ENCODE data around the gene KRTAP12-2. TPM values are rescaled to one million over a fixed set of nuclear protein-coding genes. Genes with fewer than 3 reads are reported as not detected.
A peak's percentile ranks its signal among the peaks of the same experiment; 100 is the strongest.
"Not testable (repeated sequence)": the region's sequence is repeated elsewhere in the genome, so short reads cannot be mapped to it uniquely, and the experiment has no call there.

Gene KRTAP12-2
- total and polyA plus RNA-seq, 2 experiments from 2014 or later: not detected

- Histone ChIP-seq H3K9me3 (ENCODE audit: low read depth) (no peaks in the 10 kb centered on the region), H3K4me1 (ENCODE audit: low read depth) (no peaks in the 10 kb centered on the region), H3K36me3 (no peaks in the 10 kb centered on the region), H3K27me3 (no peaks in the 10 kb centered on the region), H3K4me3 (no peak within 1 kb of the TSS), H3K27ac (no peak within 1 kb of the TSS)
- no peak for TF ChIP-seq CTCF (IDR thresholded peaks at IDR 0.05; ENCODE audit: low read depth, low read length)
- DNase-seq (ENCODE audit: low read depth in 1 of 2, low spot score in 1 of 2): no peak
Measured at GRCh38 chr21:44637018-44637850, 29.5 kb downstream of the KRTAP12-2 start, which contains the start of gene KRTAP10-10. Gene KRTAP10-10 (plus strand): TSS chr21:44637356. CDS start chr21:44637418, 62 bp downstream.

- Histone ChIP-seq H3K4me1 (ENCODE audit: low read depth) (no peaks in the 10 kb centered on the region), H3K36me3 (no peaks in the 10 kb centered on the region), H3K27ac (no peak overlapping the region), H3K27me3 (no peaks in the 10 kb centered on the region), H3K4me3 (no peak overlapping the region), H3K9me3 (ENCODE audit: low read depth) (no peaks in the 10 kb centered on the region)
- no peak for DNase-seq (ENCODE audit: low read depth in 1 of 2, low spot score in 1 of 2)
- no peak for TF ChIP-seq CTCF (IDR thresholded peaks at IDR 0.05; ENCODE audit: low read depth, low read length)
Measured at GRCh38 chr21:44636209-44637017, 30.3 kb downstream of the KRTAP12-2 start.

GRCh38 chr21:44632067-44632466, 34.7 kb downstream of the KRTAP12-2 start:
- no peaks in the 10 kb centered on the region for H3K9me3 ChIP-seq (ENCODE audit: low read depth)
- no peak for TF ChIP-seq CTCF (IDR thresholded peaks at IDR 0.05; ENCODE audit: low read depth, low read length)
- H3K36me3 ChIP-seq: no peaks in the 10 kb centered on the region

GRCh38 chr21:44630440-44630839, 36.3 kb downstream of the KRTAP12-2 start:
- TF ChIP-seq CTCF (IDR thresholded peaks at IDR 0.05; ENCODE audit: low read depth, low read length): no peak
- DNase-seq (ENCODE audit: low read depth in 1 of 2, low spot score in 1 of 2): no peak

More at GRCh38 chr21:44632067-44632466, 34.7 kb downstream of the KRTAP12-2 start:
- Histone ChIP-seq H3K4me1 (ENCODE audit: low read depth) (no peaks in the 10 kb centered on the region), H3K4me3 (no peak overlapping the region), H3K27ac (no peak overlapping the region), H3K27me3 (no peaks in the 10 kb centered on the region)
- no peak for DNase-seq (ENCODE audit: low read depth in 1 of 2, low spot score in 1 of 2)

GRCh38 chr21:44628707-44629391, 37.9 kb downstream of the KRTAP12-2 start:
- Histone ChIP-seq H3K4me3 (no peak overlapping the region), H3K9me3 (ENCODE audit: low read depth) (no peaks in the 10 kb centered on the region), H3K27ac (no peak overlapping the region), H3K27me3 (no peaks in the 10 kb centered on the region), H3K4me1 (ENCODE audit: low read depth) (no peaks in the 10 kb centered on the region), H3K36me3 (no peaks in the 10 kb centered on the region)
- peak in 1 of 2 donors; percentile 27 for DNase-seq (ENCODE audit: low read depth in 1 of 2, low spot score in 1 of 2)
- no peak for TF ChIP-seq CTCF (IDR thresholded peaks at IDR 0.05; ENCODE audit: low read depth, low read length)

More at GRCh38 chr21:44630440-44630839, 36.3 kb downstream of the KRTAP12-2 start:
- H3K9me3 ChIP-seq (ENCODE audit: low read depth): no peaks in the 10 kb centered on the region
- no peak overlapping the region for H3K27ac ChIP-seq
- no peaks in the 10 kb centered on the region for H3K36me3 ChIP-seq
- no peak overlapping the region for H3K4me3 ChIP-seq
- no peaks in the 10 kb centered on the region for H3K27me3 ChIP-seq
- no peaks in the 10 kb centered on the region for H3K4me1 ChIP-seq (ENCODE audit: low read depth)

- H3K36me3 ChIP-seq; H3K4me3 ChIP-seq; H3K27ac ChIP-seq; H3K27me3 ChIP-seq; H3K9me3 ChIP-seq (ENCODE audit: low read depth); DNase-seq (ENCODE audit: low read depth in 1 of 2, low spot score in 1 of 2); H3K4me1 ChIP-seq (ENCODE audit: low read depth): not testable (repeated sequence)
Measured at GRCh38 chr21:44627831-44628233, 38.9 kb downstream of the KRTAP12-2 start.

GRCh38 chr21:44627181-44627822, 39.4 kb downstream of the KRTAP12-2 start:
- not testable (repeated sequence) for H3K27me3 ChIP-seq; H3K36me3 ChIP-seq; H3K9me3 ChIP-seq (ENCODE audit: low read depth); H3K4me3 ChIP-seq; H3K27ac ChIP-seq; H3K4me1 ChIP-seq (ENCODE audit: low read depth); DNase-seq (ENCODE audit: low read depth in 1 of 2, low spot score in 1 of 2)

Measured in cardiac muscle cell (in vitro differentiated cells and primary cell).